HepG2 (cell line): ENCODE results near the gene HJURP. TPM values are rescaled to one million over a fixed set of nuclear protein-coding genes. Genes with fewer than 3 reads are reported as not detected.

ENCODE experiments used
- ATAC-seq: fragments of 200-7000 bp; cut with Tn5 transposase; 3 replicates; pipeline ENCODE4 v1.9.1; 2020; ENCODE audit warnings: mild to moderate bottlenecking, moderate library complexity
- BruUV-seq: library from RNA; stranded (reverse); fragments of 400-500 nt; replicated peaks from 2 replicates; lab custom pipeline; 2021; lab: Mats Ljungman, UMichigan
- CTCF ChIA-PET: fragments of 300-600 bp; formaldehyde crosslinking; extraction: SDS; loops from one replicate; lab custom pipeline; 2021; ENCODE audit warnings: low total read pairs, inconsistent platforms, low intra/inter-chr PET ratio; lab: Yijun Ruan, JAX
- POLR2A ChIA-PET: fragments of 350-600 bp; sonication (Branson Sonifier 250); formaldehyde crosslinking; loops from one replicate; lab custom pipeline; 2020; ENCODE audit warnings: antibody characterized with exemption, inconsistent platforms; lab: Yijun Ruan, JAX
- DNase-seq: peaks from one replicate; pipeline ENCODE4 v3.0.0-alpha.2; 2015; ENCODE audit warnings: low spot score
- FAIRE-seq: peaks from 3 replicates; lab custom pipeline; 2011; peaks lifted over from hg19 to GRCh38; lab: Jason Lieb, UNC
- H2AFZ ChIP-seq: one replicate; pipeline ENCODE4 v1.6.1; 2011; ENCODE audit warnings: low read length, inconsistent platforms
- H3K27ac ChIP-seq: fragments of 300-600 bp; 3 replicates; pipeline ENCODE4 v1.8.0; 2011; ENCODE audit warnings: mixed run types, mild to moderate bottlenecking, mixed read lengths, low read length, inconsistent platforms; ENCODE audit not compliant: insufficient read depth; ENCODE audit errors: extremely low read length
- H3K27me3 ChIP-seq, 2 experiments: fragments of 200-600 bp in 1 of 2; 2 replicates in 1 of 2; 3 replicates in 1 of 2; pipeline versions ENCODE4 v1.6.0 to v1.8.0; 2011; ENCODE audit warnings: low read length in 2 of 2, mild to moderate bottlenecking in 2 of 2, moderate library complexity in 2 of 2, inconsistent platforms in 1 of 2; ENCODE audit not compliant: insufficient read depth in 2 of 2, control insufficient read depth in 1 of 2
- H3K36me3 ChIP-seq, 2 experiments: fragments of 200-600 bp in 1 of 2; replicated peaks in 1 of 2; 2 replicates in 1 of 2; 3 replicates in 1 of 2; pipeline versions ENCODE4 v1.5.1 to v1.8.0; 2011; ENCODE audit warnings: low read length in 2 of 2, inconsistent platforms in 1 of 2; ENCODE audit not compliant: insufficient read depth in 2 of 2, control insufficient read depth in 1 of 2
- H3K4me1 ChIP-seq: 2 replicates; pipeline ENCODE4 v1.5.1; 2012; ENCODE audit warnings: low read length, inconsistent platforms; ENCODE audit not compliant: insufficient read depth
- H3K4me2 ChIP-seq: 2 replicates; pipeline ENCODE4 v1.6.0; 2011; ENCODE audit warnings: low read depth, low read length, inconsistent platforms
- H3K4me3 ChIP-seq, 3 experiments: fragments of 200-600 bp in 1 of 3; sonication (generic), shearing (Covaris generic) in 1 of 3; replicated peaks in 1 of 3; 2 replicates each; pipeline ENCODE4 v1.5.1; 2011 to 2016; ENCODE audit warnings: low read length in 3 of 3, inconsistent platforms in 2 of 3, low read depth in 2 of 3, mild to moderate bottlenecking in 2 of 3, control low read depth in 1 of 3, mixed read lengths in 1 of 3; ENCODE audit not compliant: insufficient read depth in 1 of 3
- H3K79me2 ChIP-seq: one replicate; pipeline ENCODE4 v1.6.1; 2011; ENCODE audit warnings: low read length, inconsistent platforms; ENCODE audit not compliant: insufficient read depth
- H3K9ac ChIP-seq: 2 replicates; pipeline ENCODE4 v1.6.0; 2011; ENCODE audit warnings: mild to moderate bottlenecking, low read depth, low read length, inconsistent platforms; ENCODE audit not compliant: insufficient read depth
- H3K9me3 ChIP-seq: 2 replicates; pipeline ENCODE4 v1.5.1; 2012; ENCODE audit warnings: mild to moderate bottlenecking, low read length
- H4K20me1 ChIP-seq: 2 replicates; pipeline ENCODE4 v1.6.0; 2011; ENCODE audit warnings: inconsistent platforms, mild to moderate bottlenecking, low read length, moderate library complexity; ENCODE audit not compliant: insufficient read depth
- NCOA5 ChIP-seq: sonication (generic); formaldehyde crosslinking; IDR thresholded peaks from 2 replicates; pipeline ENCODE4 v1.4.0; 2020; ENCODE audit warnings: missing genetic modification reagents
- PITX1 ChIP-seq: sonication (generic); formaldehyde crosslinking; IDR thresholded peaks from 2 replicates; pipeline ENCODE4 v1.5.1; 2020; ENCODE audit warnings: mild to moderate bottlenecking, missing genetic modification reagents
- SATB2 ChIP-seq: sonication (generic); formaldehyde crosslinking; IDR thresholded peaks from 2 replicates; pipeline ENCODE4 v1.5.0; 2020; ENCODE audit warnings: missing genetic modification reagents
- TAF15 ChIP-seq: fragments of 200-400 bp; formaldehyde crosslinking; IDR thresholded peaks from one replicate; pipeline ENCODE4 v1.6.1; 2018; ENCODE audit warnings: mild to moderate bottlenecking, low read depth, low read length; ENCODE audit not compliant: poor library complexity, severe bottlenecking
- ZFP62 ChIP-seq: sonication (generic); formaldehyde crosslinking; IDR thresholded peaks from 2 replicates; pipeline ENCODE4 v1.4.0; 2020; ENCODE audit warnings: missing genetic modification reagents
- ZKSCAN1 ChIP-seq: fragments of 150-350 bp; IDR thresholded peaks from 2 replicates; pipeline ENCODE4 v1.6.1; 2014; ENCODE audit warnings: low read length
- ZNF180 ChIP-seq: sonication (generic); formaldehyde crosslinking; IDR thresholded peaks from 2 replicates; pipeline ENCODE4 v1.4.0; 2020; ENCODE audit warnings: low read depth, missing genetic modification reagents, borderline replicate concordance
- ZNF224 ChIP-seq: sonication (generic); formaldehyde crosslinking; IDR thresholded peaks from 2 replicates; pipeline ENCODE4 v1.5.0; 2020; ENCODE audit warnings: mild to moderate bottlenecking, missing genetic modification reagents
- ZNF383 ChIP-seq: sonication (generic); formaldehyde crosslinking; IDR thresholded peaks from 2 replicates; pipeline ENCODE4 v1.4.0; 2020; ENCODE audit warnings: missing genetic modification reagents, mild to moderate bottlenecking, borderline replicate concordance
- ZNF720 ChIP-seq: sonication (generic); formaldehyde crosslinking; IDR thresholded peaks from 2 replicates; pipeline ENCODE4 v1.4.0; 2020; ENCODE audit warnings: missing genetic modification reagents
- ZNF761 ChIP-seq: sonication (generic); formaldehyde crosslinking; conservative IDR thresholded peaks from 2 replicates; pipeline ENCODE4 v1.4.0; 2020; ENCODE audit warnings: mild to moderate bottlenecking, missing genetic modification reagents
- ZNF772 ChIP-seq: sonication (generic); formaldehyde crosslinking; IDR thresholded peaks from 2 replicates; pipeline ENCODE4 v1.5.0; 2020; ENCODE audit warnings: mild to moderate bottlenecking, missing genetic modification reagents
- ZSCAN29 ChIP-seq: sonication (generic); formaldehyde crosslinking; conservative IDR thresholded peaks from 2 replicates; pipeline ENCODE4 v1.4.0; 2020; ENCODE audit warnings: mild to moderate bottlenecking, missing genetic modification reagents
- WGBS: methylation state at CpG from one replicate; pipeline ENCODE4 v1.1.6; 2017; ENCODE audit warnings: low lambda C conversion rate; 5-methylcytosine and 5-hydroxymethylcytosine counted together
- in situ Hi-C: cut with HindIII; loops from 2 replicates; pipeline ENCODE4 v1.10.0; 2017; ENCODE audit warnings: low pct_unique_long_range_greater_than_20kb; ENCODE audit not compliant: extremely low pct_ligation_motif_present
- intact Hi-C: fragments of 100-400 bp; cut with micrococcal nuclease; formaldehyde crosslinking; loops from one replicate; pipeline ENCODE4 v1.10.0; 2022; ENCODE audit not compliant: unreplicated experiment
- polyA plus RNA-seq, 8 experiments: library from polyadenylated mRNA; depleted of rRNA in 3 of 8; stranded (reverse) in 7 of 8; unstranded in 1 of 8; fragments of >200 nt; fragmentation: Illumina TruSeq in 4 of 8; extraction: Trizol in 4 of 8; gene quantifications; 2 replicates each; pipeline versions ENCODE4 v1.2.1 to v1.2.3, GENCODE V29; 2011 to 2016; ENCODE audit warnings: low read depth in 4 of 8, missing spikeins in 1 of 8, mixed read lengths in 1 of 8; ENCODE audit not compliant: insufficient read depth in 1 of 8
- total RNA-seq, 5 experiments: library from RNA; depleted of rRNA; stranded (reverse); fragments of >200 nt; fragmentation: Illumina TruSeq; extraction: Trizol; gene quantifications; 2 replicates each; pipeline ENCODE4 v1.2.3, GENCODE V29; 2016; ENCODE audit warnings: low read depth in 1 of 5
- TF ChIP-seq, protein P1 (sequence below): IDR thresholded peaks from 2 replicates; pipeline ENCODE4 v1.6.1; 2018; ENCODE audit warnings: missing genetic modification reagents
- TF ChIP-seq, protein P2 (sequence below): sonication (generic); IDR thresholded peaks from 2 replicates; pipeline ENCODE4 v1.6.1; 2016; ENCODE audit warnings: low read depth, borderline replicate concordance
- TF ChIP-seq, protein P3 (sequence below): IDR thresholded peaks from 2 replicates; pipeline ENCODE4 v1.6.1; 2016

Gene HJURP
- total and polyA plus RNA-seq, 2 of the 13 experiments (the other 11 are each of a cell fraction or from before 2014, with no cell fraction given), result 36.3 to 43.9 TPM

DNA sequence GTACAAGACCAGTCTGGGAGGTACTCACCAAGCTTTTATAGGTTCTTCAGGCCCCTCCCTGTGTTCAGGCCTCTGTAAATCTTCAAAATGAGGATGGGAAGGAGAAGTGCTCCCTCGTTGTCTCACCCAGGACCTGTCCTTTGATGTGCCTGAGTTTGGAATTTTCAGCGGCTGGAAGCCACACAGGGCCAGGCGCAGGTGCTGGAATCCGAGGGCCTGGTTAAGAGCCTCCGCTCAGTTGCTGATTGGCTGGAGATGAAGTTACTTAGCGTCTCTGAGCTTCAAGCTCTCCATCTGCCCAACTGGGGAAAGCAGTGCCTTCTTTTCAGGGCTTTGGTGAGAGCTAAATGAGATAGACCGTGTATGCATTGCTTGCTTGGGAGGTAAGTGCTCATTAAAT, 30.0 kb downstream of the HJURP start:
- ATAC-seq, result no peak
- Histone ChIP-seq H3K27me3 (peaks cover 5 to 16% of the 10 kb centered on the region in 2 experiments), H4K20me1 (no peaks in the 10 kb centered on the region), H3K4me2 (no peak overlapping the region), H2AFZ (no peak overlapping the region), H3K9ac (no peak overlapping the region), H3K79me2 (no peaks in the 10 kb centered on the region), H3K27ac (no peak overlapping the region), H3K36me3 (no peaks in the 10 kb centered on the region), H3K4me1 (no peaks in the 10 kb centered on the region), H3K4me3 (no peak overlapping the region), H3K9me3 (no peaks in the 10 kb centered on the region)
- TF ChIP-seq ZSCAN29 (CRISPR knock-in tag) (no peak), PITX1 (no peak), ZFP62 (CRISPR knock-in tag) (no peak), ZNF383 (CRISPR knock-in tag) (no peak), ZNF720 (CRISPR knock-in tag) (no peak), ZNF180 (no peak), ZNF772 (CRISPR knock-in tag) (no peak), TAF15 (no peak), NCOA5 (no peak), ZKSCAN1 (no peak), ZNF761 (no peak), ZNF224 (CRISPR knock-in tag) (no peak), SATB2 (CRISPR knock-in tag) (no peak)
- TF ChIP-seq, protein P1, sequence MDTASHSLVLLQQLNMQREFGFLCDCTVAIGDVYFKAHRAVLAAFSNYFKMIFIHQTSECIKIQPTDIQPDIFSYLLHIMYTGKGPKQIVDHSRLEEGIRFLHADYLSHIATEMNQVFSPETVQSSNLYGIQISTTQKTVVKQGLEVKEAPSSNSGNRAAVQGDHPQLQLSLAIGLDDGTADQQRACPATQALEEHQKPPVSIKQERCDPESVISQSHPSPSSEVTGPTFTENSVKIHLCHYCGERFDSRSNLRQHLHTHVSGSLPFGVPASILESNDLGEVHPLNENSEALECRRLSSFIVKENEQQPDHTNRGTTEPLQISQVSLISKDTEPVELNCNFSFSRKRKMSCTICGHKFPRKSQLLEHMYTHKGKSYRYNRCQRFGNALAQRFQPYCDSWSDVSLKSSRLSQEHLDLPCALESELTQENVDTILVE (CRISPR knock-in tag), result no peak
- TF ChIP-seq, protein P2, sequence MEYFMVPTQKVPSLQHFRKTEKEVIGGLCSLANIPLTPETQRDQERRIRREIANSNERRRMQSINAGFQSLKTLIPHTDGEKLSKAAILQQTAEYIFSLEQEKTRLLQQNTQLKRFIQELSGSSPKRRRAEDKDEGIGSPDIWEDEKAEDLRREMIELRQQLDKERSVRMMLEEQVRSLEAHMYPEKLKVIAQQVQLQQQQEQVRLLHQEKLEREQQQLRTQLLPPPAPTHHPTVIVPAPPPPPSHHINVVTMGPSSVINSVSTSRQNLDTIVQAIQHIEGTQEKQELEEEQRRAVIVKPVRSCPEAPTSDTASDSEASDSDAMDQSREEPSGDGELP, result no peak
- TF ChIP-seq, protein P3, sequence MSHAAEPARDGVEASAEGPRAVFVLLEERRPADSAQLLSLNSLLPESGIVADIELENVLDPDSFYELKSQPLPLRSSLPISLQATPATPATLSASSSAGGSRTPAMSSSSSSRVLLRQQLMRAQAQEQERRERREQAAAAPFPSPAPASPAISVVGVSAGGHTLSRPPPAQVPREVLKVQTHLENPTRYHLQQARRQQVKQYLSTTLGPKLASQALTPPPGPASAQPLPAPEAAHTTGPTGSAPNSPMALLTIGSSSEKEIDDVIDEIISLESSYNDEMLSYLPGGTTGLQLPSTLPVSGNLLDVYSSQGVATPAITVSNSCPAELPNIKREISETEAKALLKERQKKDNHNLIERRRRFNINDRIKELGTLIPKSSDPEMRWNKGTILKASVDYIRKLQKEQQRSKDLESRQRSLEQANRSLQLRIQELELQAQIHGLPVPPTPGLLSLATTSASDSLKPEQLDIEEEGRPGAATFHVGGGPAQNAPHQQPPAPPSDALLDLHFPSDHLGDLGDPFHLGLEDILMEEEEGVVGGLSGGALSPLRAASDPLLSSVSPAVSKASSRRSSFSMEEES (CRISPR knock-in tag), result no peak
- FAIRE-seq, result no peak
- DNase-seq, result no peak
- intact Hi-C loops (no loop called here), in situ Hi-C loops (no loop called here)
- BruUV-seq, result no TSS peak
- CTCF ChIA-PET, result no interaction called here
- 64% methylated on average over 7 of the region's 7 CpGs for WGBS
- POLR2A ChIA-PET, result no interaction called here
